B cell (primary cell): Measurements from ENCODE around the gene CCDC182. TPM values are rescaled to one million over a fixed set of nuclear protein-coding genes. Genes with fewer than 3 reads are reported as not detected.

Experiments used
- ATAC-seq: fragments of 200-7000 bp; cut with Tn5 transposase; one replicate; pipeline ENCODE4 v1.10.0; 2021; ENCODE audit warnings: low read depth, mild to moderate bottlenecking, moderate number of reproducible peaks, moderate library complexity
- CTCF ChIA-PET: fragments of 350-600 bp; sonication (Branson Sonifier 250); formaldehyde crosslinking; loops from one replicate; lab custom pipeline; 2021; ENCODE audit warnings: antibody characterized with exemption, inconsistent platforms; lab: Charles Lee
- POLR2A ChIA-PET: fragments of 350-600 bp; sonication (Branson Sonifier 250); formaldehyde crosslinking; loops from one replicate; lab custom pipeline; 2021; ENCODE audit warnings: antibody characterized with exemption; lab: Charles Lee
- DNase-seq: peaks from one replicate; pipeline ENCODE4 v3.0.0; 2013
- H2AFZ ChIP-seq: 2 replicates; pipeline ENCODE4 v1.6.1; 2012; ENCODE audit warnings: mild to moderate bottlenecking, low read depth, low read length; ENCODE audit not compliant: insufficient read depth, poor library complexity, severe bottlenecking
- H3K27ac ChIP-seq, 2 donors: 1 replicate in 1 of 2; 2 replicates in 1 of 2; pipeline ENCODE4 v1.5.1; 2012 to 2013; ENCODE audit warnings: low read length in 2 of 2, mild to moderate bottlenecking in 2 of 2, moderate library complexity in 1 of 2
- H3K27me3 ChIP-seq, 4 experiments: fragments of 200-600 bp in 1 of 4; sonication (generic) in 1 of 4; replicated peaks in 1 of 4; 1 replicate in 2 of 4; 2 replicates in 2 of 4; pipeline versions ENCODE4 v1.6.1 to v1.7.0; 2013 to 2016; ENCODE audit warnings: low read length in 3 of 4, mild to moderate bottlenecking in 2 of 4, mixed read lengths in 1 of 4, moderate library complexity in 1 of 4; ENCODE audit not compliant: insufficient read depth in 4 of 4, control insufficient read depth in 3 of 4; ENCODE audit errors: control extremely low read depth in 1 of 4
- H3K36me3 ChIP-seq, 2 experiments: replicated peaks in 1 of 2; 1 replicate in 1 of 2; 2 replicates in 1 of 2; pipeline versions ENCODE4 v1.6.1 to v1.7.1; 2013; ENCODE audit warnings: low read length in 1 of 2; ENCODE audit not compliant: insufficient read depth in 2 of 2, control insufficient read depth in 1 of 2; ENCODE audit errors: control extremely low read depth in 1 of 2, extremely low read depth in 1 of 2
- H3K4me1 ChIP-seq, 2 donors: fragments of 200-600 bp in 1 of 2; sonication (generic) in 1 of 2; 1 replicate in 1 of 2; 2 replicates in 1 of 2; pipeline versions ENCODE4 v1.5.1 to v1.6.1; 2013 to 2017; ENCODE audit warnings: low read length in 2 of 2; ENCODE audit not compliant: control insufficient read depth in 2 of 2, insufficient read depth in 2 of 2
- H3K4me2 ChIP-seq: replicated peaks from 2 replicates; pipeline ENCODE3; 2012; ENCODE audit warnings: mild to moderate bottlenecking, low read depth, low read length; ENCODE audit not compliant: poor library complexity, severe bottlenecking
- H3K4me3 ChIP-seq, 5 experiments: fragments of 200-600 bp in 1 of 5; sonication (generic) in 1 of 5; 1 replicate in 3 of 5; 2 replicates in 2 of 5; pipeline versions ENCODE4 v1.5.1 to v1.7.0; 2011 to 2016; ENCODE audit warnings: low read length in 4 of 5, mild to moderate bottlenecking in 4 of 5, low read depth in 2 of 5, control low read depth in 1 of 5, moderate library complexity in 1 of 5; ENCODE audit not compliant: insufficient read depth in 1 of 5; ENCODE audit errors: control extremely low read depth in 1 of 5, extremely low read depth in 1 of 5
- H3K79me2 ChIP-seq: fragments of 200-600 bp; sonication (generic); one replicate; pipeline ENCODE4 v1.6.0; 2016; ENCODE audit warnings: low read length; ENCODE audit not compliant: control insufficient read depth, insufficient read depth
- H3K9ac ChIP-seq: fragments of 200-600 bp; sonication (generic); 2 replicates; pipeline ENCODE4 v1.6.1; 2017; ENCODE audit warnings: mild to moderate bottlenecking, low read length, moderate library complexity
- H3K9me3 ChIP-seq, 3 donors: one replicate each; pipeline versions ENCODE4 v1.6.1 to v1.7.1; 2013; ENCODE audit warnings: low read length in 2 of 3; ENCODE audit not compliant: control insufficient read depth in 2 of 3, insufficient read depth in 1 of 3; ENCODE audit errors: control extremely low read depth in 1 of 3
- H4K20me1 ChIP-seq: 2 replicates; pipeline ENCODE4 v1.6.0; 2012; ENCODE audit warnings: mild to moderate bottlenecking, low read length; ENCODE audit not compliant: insufficient read depth, control insufficient read depth, poor library complexity, severe bottlenecking
- H3K27ac Mint-ChIP-seq: one replicate; pipeline ENCODE4 v1.8.0; 2021; ENCODE audit warnings: mixed read lengths
- H3K27me3 Mint-ChIP-seq: one replicate; pipeline ENCODE4 v1.8.0; 2021; ENCODE audit warnings: mixed read lengths
- H3K4me1 Mint-ChIP-seq: one replicate; pipeline ENCODE4 v1.8.0; 2021; ENCODE audit warnings: mixed read lengths
- H3K4me3 Mint-ChIP-seq: one replicate; pipeline ENCODE4 v1.8.0; 2021; ENCODE audit warnings: mixed read lengths
- H3K9me3 Mint-ChIP-seq: one replicate; pipeline ENCODE4 v1.8.0; 2022; ENCODE audit warnings: mixed read lengths; ENCODE audit not compliant: insufficient read depth
- EZH2 ChIP-seq: IDR thresholded peaks from 2 replicates; pipeline ENCODE4 v1.6.1; 2012; ENCODE audit warnings: borderline replicate concordance, low read depth, mild to moderate bottlenecking, moderate library complexity, low read length; ENCODE audit not compliant: insufficient read depth, poor library complexity, severe bottlenecking
- WGBS: methylation state at CpG from one replicate; pipeline ENCODE4 v1.1.5; 2013; ENCODE audit warnings: missing lambda C conversion rate; ENCODE audit not compliant: insufficient coverage; 5-methylcytosine and 5-hydroxymethylcytosine counted together
- intact Hi-C: fragments of 100-400 bp; cut with micrococcal nuclease; formaldehyde crosslinking; loops from one replicate; pipeline ENCODE4 v1.10.0; 2022
- polyA plus RNA-seq: library from polyadenylated mRNA; depleted of rRNA; stranded (reverse); fragments of >200 nt; gene quantifications from 2 replicates; pipeline ENCODE4 v1.2.3, GENCODE V29; 2012
- total RNA-seq, 2 donors: library from RNA; stranded (reverse); fragments of 120-200 nt in 1 of 2; gene quantifications; 1 replicate in 1 of 2; 2 replicates in 1 of 2; pipeline versions ENCODE4 v1.2.3 to v1.2.4, GENCODE V29; 2013 to 2022
- TF ChIP-seq, protein P1 (sequence below): fragments of 200-600 bp; IDR thresholded peaks from one replicate; pipeline ENCODE4 v1.8.0; 2022; ENCODE audit warnings: antibody characterized with exemption, mild to moderate bottlenecking

The CCDC182 gene
- total and polyA plus RNA-seq, 2 donors (not counting 1 experiment from before 2014, with no cell fraction given) = not detected

DNA sequence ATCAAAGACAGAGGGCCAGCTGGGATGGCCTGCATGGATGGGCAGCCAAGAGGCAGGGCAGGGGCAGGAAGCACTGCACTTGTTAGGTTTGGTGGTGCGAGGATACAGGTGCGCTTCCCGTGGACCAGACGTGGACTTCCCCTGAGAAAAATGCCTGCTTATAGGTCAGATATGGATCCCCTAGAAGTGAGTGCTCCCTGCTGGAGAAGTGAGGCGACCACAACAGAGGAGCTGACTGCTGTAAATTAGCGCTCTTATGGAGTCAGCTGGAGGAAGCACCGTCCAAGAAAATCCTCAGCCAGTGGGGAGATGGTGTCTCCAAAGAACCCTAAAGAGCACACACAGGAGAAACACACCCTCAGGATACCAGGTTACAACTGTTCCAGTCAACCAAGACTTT is 27.7 kb upstream of the CCDC182 start:
- H3K4me3 ChIP-seq = no peak overlapping the region
- no peaks in the 10 kb centered on the region for H3K36me3 ChIP-seq
- H3K4me1 ChIP-seq = no peaks in the 10 kb centered on the region
- H3K27ac ChIP-seq = no peak overlapping the region
- no peaks in the 10 kb centered on the region for H4K20me1 ChIP-seq
- H3K9me3 Mint-ChIP-seq = no peaks in the 10 kb centered on the region
- 69% methylated on average over 6 of the region's 7 CpGs for WGBS
- POLR2A ChIA-PET = no interaction called here
- H3K27me3 Mint-ChIP-seq = peaks cover 35% of the 10 kb centered on the region
- intact Hi-C loops = no loop called here
- no peak overlapping the region for H3K4me2 ChIP-seq
- no peak overlapping the region for H2AFZ ChIP-seq
- no peaks in the 10 kb centered on the region for H3K4me1 Mint-ChIP-seq
- H3K9ac ChIP-seq = no peak overlapping the region
- TF ChIP-seq EZH2 = no peak
- TF ChIP-seq, protein P1, sequence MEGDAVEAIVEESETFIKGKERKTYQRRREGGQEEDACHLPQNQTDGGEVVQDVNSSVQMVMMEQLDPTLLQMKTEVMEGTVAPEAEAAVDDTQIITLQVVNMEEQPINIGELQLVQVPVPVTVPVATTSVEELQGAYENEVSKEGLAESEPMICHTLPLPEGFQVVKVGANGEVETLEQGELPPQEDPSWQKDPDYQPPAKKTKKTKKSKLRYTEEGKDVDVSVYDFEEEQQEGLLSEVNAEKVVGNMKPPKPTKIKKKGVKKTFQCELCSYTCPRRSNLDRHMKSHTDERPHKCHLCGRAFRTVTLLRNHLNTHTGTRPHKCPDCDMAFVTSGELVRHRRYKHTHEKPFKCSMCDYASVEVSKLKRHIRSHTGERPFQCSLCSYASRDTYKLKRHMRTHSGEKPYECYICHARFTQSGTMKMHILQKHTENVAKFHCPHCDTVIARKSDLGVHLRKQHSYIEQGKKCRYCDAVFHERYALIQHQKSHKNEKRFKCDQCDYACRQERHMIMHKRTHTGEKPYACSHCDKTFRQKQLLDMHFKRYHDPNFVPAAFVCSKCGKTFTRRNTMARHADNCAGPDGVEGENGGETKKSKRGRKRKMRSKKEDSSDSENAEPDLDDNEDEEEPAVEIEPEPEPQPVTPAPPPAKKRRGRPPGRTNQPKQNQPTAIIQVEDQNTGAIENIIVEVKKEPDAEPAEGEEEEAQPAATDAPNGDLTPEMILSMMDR = no peak
- H3K27ac Mint-ChIP-seq = no peak overlapping the region
- ATAC-seq (no peak), DNase-seq (no peak)
- CTCF ChIA-PET = interaction anchor here (0.6 to 2.0 kb wide), 3 partner anchors 11 to 529 kb away, joined by 3 to 6 read pairs (median 3); no protein-coding TSS in a partner anchor
- H3K9me3 ChIP-seq = no peaks in the 10 kb centered on the region
- peaks cover 0 to 6% (median 3%) of the 10 kb centered on the region in 4 experiments for H3K27me3 ChIP-seq
- H3K79me2 ChIP-seq = no peaks in the 10 kb centered on the region
- no peak overlapping the region for H3K4me3 Mint-ChIP-seq

DNA sequence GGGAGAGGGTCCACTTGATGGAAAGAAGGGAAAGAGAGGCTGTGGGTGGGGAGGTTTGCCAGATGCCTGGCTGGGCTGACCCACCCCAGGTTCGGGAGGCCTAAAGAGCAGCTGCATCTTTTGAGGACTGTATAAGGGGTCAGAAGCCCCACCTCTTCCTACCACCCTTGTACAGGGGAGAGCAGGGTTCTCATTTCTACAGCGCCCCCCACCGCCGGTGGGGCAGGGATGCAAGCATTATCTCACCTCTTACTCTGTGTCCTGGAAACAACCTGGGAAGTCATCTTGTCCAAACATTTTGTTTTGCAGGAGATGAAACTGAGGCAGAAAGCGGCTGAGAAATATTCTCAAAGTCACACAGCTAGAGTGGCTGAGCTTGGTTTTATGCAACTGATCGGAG is 22.5 kb upstream of the CCDC182 start:
- H3K27me3 ChIP-seq = no peaks in the 10 kb centered on the region
- DNase-seq = no peak
- H3K4me3 ChIP-seq = no peak overlapping the region
- no peak for ATAC-seq
- H4K20me1 ChIP-seq = no peaks in the 10 kb centered on the region
- Mint-ChIP-seq H3K4me3 (no peak overlapping the region), H3K27me3 (peaks cover 24% of the 10 kb centered on the region), H3K9me3 (no peaks in the 10 kb centered on the region), H3K27ac (no peak overlapping the region), H3K4me1 (no peaks in the 10 kb centered on the region)
- H3K4me1 ChIP-seq = no peaks in the 10 kb centered on the region
- 100% methylated on average over 3 of the region's 6 CpGs for WGBS
- H3K27ac ChIP-seq = no peak overlapping the region
- H2AFZ ChIP-seq = no peak overlapping the region
- no peak overlapping the region for H3K4me2 ChIP-seq
- H3K79me2 ChIP-seq = no peaks in the 10 kb centered on the region
- ChIA-PET POLR2A (no interaction called here), CTCF (interaction anchor here (0.6 to 1.8 kb wide), 2 partner anchors 17 to 410 kb away, joined by 3 to 7 read pairs; no protein-coding TSS in a partner anchor)
- H3K9ac ChIP-seq = no peak overlapping the region
- no peaks in the 10 kb centered on the region for H3K9me3 ChIP-seq
- no peaks in the 10 kb centered on the region for H3K36me3 ChIP-seq
- no peak for TF ChIP-seq EZH2
- TF ChIP-seq, protein P1 = no peak
- intact Hi-C loops = no loop called here
